ENCODE data around the gene NEK6. TPM values are rescaled to one million over a fixed set of nuclear protein-coding genes. Genes with fewer than 3 reads are reported as not detected.

Gene NEK6
- total RNA-seq, 1 donor = 64.3 TPM

- no peak overlapping the region for H3K4me3 ChIP-seq (ENCODE audit: low read depth, low read length)
- no peak for TF ChIP-seq CTCF (IDR thresholded peaks at IDR 0.05; ENCODE audit: insufficient read depth, low read length)
- DNase-seq (ENCODE audit: low read depth) = peak; percentile 78
These were observed 13.0 kb downstream of the NEK6 start for GRCh38 chr9:124270504-124271335.

GRCh38 chr9:124271660-124272059 is 13.9 kb downstream of the NEK6 start:
- DNase-seq (ENCODE audit: low read depth) = no peak
- H3K4me3 ChIP-seq (ENCODE audit: low read depth, low read length) = no peak overlapping the region
- TF ChIP-seq CTCF (IDR thresholded peaks at IDR 0.05; ENCODE audit: insufficient read depth, low read length) = no peak

GRCh38 chr9:124272118-124272517 is 14.4 kb downstream of the NEK6 start:
- no peak overlapping the region for H3K4me3 ChIP-seq (ENCODE audit: low read depth, low read length)
- TF ChIP-seq CTCF (IDR thresholded peaks at IDR 0.05; ENCODE audit: insufficient read depth, low read length) = no peak
- no peak for DNase-seq (ENCODE audit: low read depth)

DNA sequence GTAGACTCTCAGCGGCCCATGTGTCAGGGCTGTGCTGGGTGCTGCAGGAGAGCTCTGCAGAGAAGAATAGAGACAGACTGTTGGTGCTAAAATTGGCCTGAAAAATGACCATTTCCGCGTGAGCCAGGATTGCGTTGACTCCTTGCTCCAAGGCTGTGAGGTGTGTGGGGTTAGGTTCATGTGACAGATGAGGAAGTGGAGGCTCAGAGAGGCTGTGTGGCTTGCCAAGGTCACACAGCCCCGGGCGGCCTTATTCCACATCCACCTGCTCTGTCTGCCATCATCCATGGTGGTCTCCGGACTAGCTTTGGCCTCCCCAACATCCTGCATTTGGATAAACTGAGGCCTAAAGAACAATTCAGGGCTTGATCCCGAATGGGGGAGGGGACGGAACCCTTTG is 15.2 kb downstream of the NEK6 start:
- no peak overlapping the region for H3K4me3 ChIP-seq (ENCODE audit: low read depth, low read length)
- no peak for TF ChIP-seq CTCF (IDR thresholded peaks at IDR 0.05; ENCODE audit: insufficient read depth, low read length)
- no peak for DNase-seq (ENCODE audit: low read depth)

GRCh38 chr9:124273427-124274160 is 15.8 kb downstream of the NEK6 start:
- H3K4me3 ChIP-seq (ENCODE audit: low read depth, low read length) = no peak overlapping the region
- DNase-seq (ENCODE audit: low read depth) = no peak
- TF ChIP-seq CTCF (IDR thresholded peaks at IDR 0.05; ENCODE audit: insufficient read depth, low read length) = no peak

- no peak for TF ChIP-seq CTCF (IDR thresholded peaks at IDR 0.05; ENCODE audit: insufficient read depth, low read length)
- no peak overlapping the region for H3K4me3 ChIP-seq (ENCODE audit: low read depth, low read length)
- no peak for DNase-seq (ENCODE audit: low read depth)
These were observed 16.5 kb downstream of the NEK6 start for GRCh38 chr9:124274226-124274625.

Measured in fibroblast of the aortic adventitia (primary cell).